MCF 10A (cell line): Measurements from ENCODE around the gene CPNE4. TPM values are rescaled to one million over a fixed set of nuclear protein-coding genes. Genes with fewer than 3 reads are reported as not detected.

Experiments
- BruUV-seq: library from RNA; stranded (reverse); fragments of 400-500 nt; replicated peaks from 2 replicates; lab custom pipeline; 2021; lab: Mats Ljungman, UMichigan
- CTCF ChIA-PET: fragments of 300-600 bp; sonication (Branson Sonifier 250); formaldehyde crosslinking; extraction: SDS; loops from one replicate; lab custom pipeline; 2021; ENCODE audit warnings: antibody characterized with exemption, inconsistent platforms; lab: Yijun Ruan, JAX
- POLR2A ChIA-PET: fragments of 300-600, 350-650 bp; sonication (Branson Sonifier 250); formaldehyde crosslinking; extraction: SDS; loops from one replicate; lab custom pipeline; 2020; ENCODE audit warnings: antibody characterized with exemption, inconsistent platforms; lab: Yijun Ruan, JAX
- DNase-seq: peaks from one replicate; pipeline ENCODE4 v3.0.0-alpha.2; 2018; ENCODE audit not compliant: unreplicated experiment
- H3K27ac Mint-ChIP-seq: one replicate; pipeline ENCODE4 v1.8.0; 2022; ENCODE audit warnings: mild to moderate bottlenecking, low read depth, mixed read lengths; ENCODE audit not compliant: unreplicated experiment
- H3K27me3 Mint-ChIP-seq: one replicate; pipeline ENCODE4 v1.8.0; 2022; ENCODE audit warnings: mixed read lengths; ENCODE audit not compliant: insufficient read depth, unreplicated experiment
- H3K36me3 Mint-ChIP-seq: one replicate; pipeline ENCODE4 v1.8.0; 2022; ENCODE audit warnings: mild to moderate bottlenecking, moderate library complexity, mixed read lengths; ENCODE audit not compliant: insufficient read depth, unreplicated experiment
- H3K4me1 Mint-ChIP-seq: one replicate; pipeline ENCODE4 v1.8.0; 2022; ENCODE audit warnings: mixed read lengths; ENCODE audit not compliant: insufficient read depth, unreplicated experiment
- H3K4me3 Mint-ChIP-seq: one replicate; pipeline ENCODE4 v1.8.0; 2022; ENCODE audit warnings: mild to moderate bottlenecking, moderate library complexity, mixed read lengths; ENCODE audit not compliant: unreplicated experiment
- H3K9me3 Mint-ChIP-seq: one replicate; pipeline ENCODE4 v1.8.0; 2022; ENCODE audit warnings: mixed read lengths; ENCODE audit not compliant: unreplicated experiment
- CTCF ChIP-seq: fragments of 200-600 bp; IDR thresholded peaks from one replicate; pipeline ENCODE4 v1.8.0; 2022; ENCODE audit warnings: antibody characterized with exemption, mild to moderate bottlenecking; ENCODE audit not compliant: unreplicated experiment
- intact Hi-C: fragments of 100-400 bp; cut with micrococcal nuclease; formaldehyde crosslinking; loops from 2 replicates; pipeline ENCODE4 v1.14.1; 2022
- total RNA-seq: library from RNA; stranded (reverse); gene quantifications from 2 replicates; pipeline ENCODE4 v1.2.3, GENCODE V29; 2022

Gene CPNE4
- total RNA-seq, 1 experiment from 2014 or later = not detected

- intact Hi-C loops = no loop called here
- CTCF ChIA-PET = interaction anchor here (0.7 to 1.3 kb wide), 2 partner anchors 16 kb away, joined by 3 read pairs; no protein-coding TSS in a partner anchor
These were observed 11.9 kb downstream of the CPNE4 start for GRCh38 chr3:132022914-132023313.

GRCh38 chr3:132020058-132020457 lies 14.8 kb downstream of the CPNE4 start:
- H3K4me1 Mint-ChIP-seq = peaks cover 13% of the 10 kb centered on the region
- H3K27ac Mint-ChIP-seq = no peak overlapping the region
- H3K4me3 Mint-ChIP-seq = no peak overlapping the region
- intact Hi-C loops = no loop called here
- peaks cover 8% of the 10 kb centered on the region for H3K9me3 Mint-ChIP-seq
- H3K27me3 Mint-ChIP-seq = peaks cover 61% of the 10 kb centered on the region
- TF ChIP-seq CTCF = no peak
- no peaks in the 10 kb centered on the region for H3K36me3 Mint-ChIP-seq
- no peak for DNase-seq
- BruUV-seq = no TSS peak
- POLR2A ChIA-PET = no interaction called here
- CTCF ChIA-PET = interaction anchor here (1.0 to 1.3 kb wide), 5 partner anchors 13 to 225 kb away, joined by 3 to 7 read pairs (median 4); no protein-coding TSS in a partner anchor

More at GRCh38 chr3:132022914-132023313, 11.9 kb downstream of the CPNE4 start:
- Mint-ChIP-seq H3K27ac (no peak overlapping the region), H3K4me3 (no peak overlapping the region), H3K9me3 (no peaks in the 10 kb centered on the region), H3K27me3 (peaks cover 39% of the 10 kb centered on the region), H3K4me1 (no peaks in the 10 kb centered on the region), H3K36me3 (no peaks in the 10 kb centered on the region)
- no peak for DNase-seq
- TF ChIP-seq CTCF = no peak
- POLR2A ChIA-PET = interaction anchor here (0.6 kb wide), 1 partner anchor 12 kb away, joined by 3 read pairs; no protein-coding TSS in a partner anchor
- no TSS peak for BruUV-seq

GRCh38 chr3:132017137-132017536 lies 17.7 kb downstream of the CPNE4 start:
- CTCF ChIA-PET = interaction anchor here (0.6 to 4.3 kb wide), 4 partner anchors 13 to 222 kb away, joined by 3 to 21 read pairs (median 4); partner anchors contain the start of gene CPNE4
- POLR2A ChIA-PET = no interaction called here

More at GRCh38 chr3:132017137-132017536, 17.7 kb downstream of the CPNE4 start:
- Mint-ChIP-seq H3K4me1 (peaks cover 13% of the 10 kb centered on the region), H3K27me3 (peaks cover 71% of the 10 kb centered on the region), H3K9me3 (peaks cover 8% of the 10 kb centered on the region), H3K27ac (no peak overlapping the region), H3K4me3 (no peak overlapping the region), H3K36me3 (no peaks in the 10 kb centered on the region)
- no peak for TF ChIP-seq CTCF
- BruUV-seq = no TSS peak
- intact Hi-C loops = no loop called here
- DNase-seq = no peak
